ENCODE results near the gene HSP90B1. TPM values are rescaled to one million over a fixed set of nuclear protein-coding genes. Genes with fewer than 3 reads are reported as not detected.

The HSP90B1 gene
- 100 to 1,000 TPM; 174 to 199 (median 191) TPM for total RNA-seq

- Histone ChIP-seq H3K36me3 (peaks cover 0 to 32% (median 28%) of the 10 kb centered on the region in 4 donors), H3K4me1 (peaks cover 34 to 57% (median 47%) of the 10 kb centered on the region in 4 donors), H3K27ac (replicated peaks in 1 of 4) (peak within 1 kb of the TSS; percentile 90 to 97 (median 94)), H3K4me3 (peak within 1 kb of the TSS; percentile 80 to 89 (median 88)), H3K9me3 (no peaks in the 10 kb centered on the region), H3K27me3 (no peaks in the 10 kb centered on the region)
- intact Hi-C loops (cut with DNase I): no loop called here
- peak; percentile 100 for DNase-seq (ENCODE audit: extremely low spot score)
- 2% methylated on average over 10 of the region's 56 CpGs for WGBS
- no peak for TF ChIP-seq EP300 (IDR thresholded peaks at IDR 0.05)
- peak; percentile 90 to 97 for TF ChIP-seq POLR2AphosphoS5 (IDR thresholded peaks at IDR 0.05)
- TF ChIP-seq CTCF (IDR thresholded peaks at IDR 0.05): no peak
- peak; percentile 69 for TF ChIP-seq POLR2A (IDR thresholded peaks at IDR 0.05; ENCODE audit: low read depth)
Measured at GRCh38 chr12:103930034-103930786, at the start of gene HSP90B1. TSS of gene HSP90B1 (plus strand) at chr12:103930410. CDS start at chr12:103930516, 106 bp downstream.

DNA sequence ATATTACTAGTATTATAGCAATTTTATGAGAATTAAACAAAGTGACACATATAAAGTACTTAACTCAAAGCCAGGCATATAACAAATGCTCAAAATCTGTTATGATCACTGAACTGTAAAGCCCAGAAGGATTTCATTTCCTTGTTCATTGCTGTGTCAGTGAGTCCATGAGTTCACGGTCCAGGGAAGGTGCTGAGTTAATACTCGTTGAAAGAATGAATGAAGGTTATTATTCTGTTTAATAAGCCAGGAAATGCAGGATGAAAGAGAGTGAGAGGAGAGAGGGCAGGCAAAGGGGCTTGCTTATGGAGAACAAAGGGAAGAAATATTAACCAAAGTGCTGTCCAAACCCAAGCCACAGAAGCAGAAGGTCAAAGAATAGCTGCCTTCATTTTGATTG is 48.9 kb upstream of the HSP90B1 start:
- H3K9me3 ChIP-seq: no peaks in the 10 kb centered on the region
- H3K27ac ChIP-seq (replicated peaks in 1 of 4): no peak overlapping the region
- H3K36me3 ChIP-seq: no peaks in the 10 kb centered on the region
- WGBS: 52% methylated on average over 2 of the region's 2 CpGs
- TF ChIP-seq EP300 (IDR thresholded peaks at IDR 0.05): no peak
- no peak for TF ChIP-seq POLR2AphosphoS5 (IDR thresholded peaks at IDR 0.05)
- TF ChIP-seq POLR2A (IDR thresholded peaks at IDR 0.05; ENCODE audit: low read depth): no peak
- TF ChIP-seq CTCF (IDR thresholded peaks at IDR 0.05): no peak
- peaks cover 0 to 4% (median 2%) of the 10 kb centered on the region in 4 donors for H3K4me1 ChIP-seq
- intact Hi-C loops (cut with DNase I): loop anchor here (10.0 kb wide), 1 partner anchor 224 kb away; no protein-coding TSS in a partner anchor
- no peak for DNase-seq (ENCODE audit: extremely low spot score)
- H3K4me3 ChIP-seq: no peak overlapping the region
- no peaks in the 10 kb centered on the region for H3K27me3 ChIP-seq

GRCh38 chr12:103882861-103883596 is 47.2 kb upstream of the HSP90B1 start:
- Histone ChIP-seq H3K36me3 (no peaks in the 10 kb centered on the region), H3K4me1 (peaks cover 0 to 3% (median 1%) of the 10 kb centered on the region in 4 donors), H3K4me3 (no peak overlapping the region), H3K27ac (replicated peaks in 1 of 4) (no peak overlapping the region), H3K9me3 (no peaks in the 10 kb centered on the region), H3K27me3 (no peaks in the 10 kb centered on the region)
- 49% methylated on average over 2 of the region's 2 CpGs for WGBS
- intact Hi-C loops (cut with DNase I): loop anchor here (10.0 kb wide), 1 partner anchor 222 kb away; no protein-coding TSS in a partner anchor
- no peak for DNase-seq (ENCODE audit: extremely low spot score)
- TF ChIP-seq POLR2A (IDR thresholded peaks at IDR 0.05; ENCODE audit: low read depth): no peak
- no peak for TF ChIP-seq CTCF (IDR thresholded peaks at IDR 0.05)
- TF ChIP-seq EP300 (IDR thresholded peaks at IDR 0.05): no peak
- no peak for TF ChIP-seq POLR2AphosphoS5 (IDR thresholded peaks at IDR 0.05)

GRCh38 chr12:103883908-103884307 is 46.3 kb upstream of the HSP90B1 start:
- no peaks in the 10 kb centered on the region for H3K4me1 ChIP-seq
- WGBS: 88% methylated on average over 2 of the region's 2 CpGs
- intact Hi-C loops (cut with DNase I): loop anchor here (2.0 to 10.0 kb wide), 2 partner anchors 41 to 221 kb away; no protein-coding TSS in a partner anchor

More at GRCh38 chr12:103883908-103884307, 46.3 kb upstream of the HSP90B1 start:
- Histone ChIP-seq H3K27ac (replicated peaks in 1 of 4) (no peak overlapping the region), H3K4me3 (no peak overlapping the region), H3K27me3 (no peaks in the 10 kb centered on the region), H3K9me3 (no peaks in the 10 kb centered on the region), H3K36me3 (no peaks in the 10 kb centered on the region)
- no peak for DNase-seq (ENCODE audit: extremely low spot score)
- TF ChIP-seq CTCF (IDR thresholded peaks at IDR 0.05) (no peak), POLR2AphosphoS5 (IDR thresholded peaks at IDR 0.05) (no peak), POLR2A (IDR thresholded peaks at IDR 0.05; ENCODE audit: low read depth) (no peak), EP300 (IDR thresholded peaks at IDR 0.05) (no peak)
